Prostate gland (tissue), 2 donors: ENCODE data around the gene IFNGR1.

Source experiments
- CTCF ChIP-seq, 4 experiments: fragments of 200-600 bp in 2 of 4; fragments of 450-650 bp in 2 of 4; sonication (generic) in 2 of 4; IDR thresholded peaks; 1 replicate in 3 of 4; 2 replicates in 1 of 4; pipeline ENCODE4 v1.5.1; 2016 to 2019; ENCODE audit warnings: antibody characterized with exemption in 4 of 4, mild to moderate bottlenecking in 2 of 4, moderate library complexity in 2 of 4
- POLR2A ChIP-seq: fragments of 450-650 bp; IDR thresholded peaks from one replicate; pipeline ENCODE4 v1.6.1; 2016; ENCODE audit warnings: antibody characterized with exemption, mild to moderate bottlenecking

- TF ChIP-seq POLR2A (no peak), CTCF (IDR thresholded peaks at IDR 0.05) (no peak)
Observed at GRCh38 chr6:137172734-137173431, 46.3 kb downstream of the IFNGR1 start.
